Measurements from ENCODE around the gene TMEM178A. TPM values are rescaled to one million over a fixed set of nuclear protein-coding genes. Genes with fewer than 3 reads are reported as not detected.
A peak's percentile ranks its signal among the peaks of the same experiment; 100 is the strongest.

TMEM178A gene
- total and polyA plus RNA-seq, 8 donors, result 0.34 to 5.8 (median 0.80) TPM

DNA sequence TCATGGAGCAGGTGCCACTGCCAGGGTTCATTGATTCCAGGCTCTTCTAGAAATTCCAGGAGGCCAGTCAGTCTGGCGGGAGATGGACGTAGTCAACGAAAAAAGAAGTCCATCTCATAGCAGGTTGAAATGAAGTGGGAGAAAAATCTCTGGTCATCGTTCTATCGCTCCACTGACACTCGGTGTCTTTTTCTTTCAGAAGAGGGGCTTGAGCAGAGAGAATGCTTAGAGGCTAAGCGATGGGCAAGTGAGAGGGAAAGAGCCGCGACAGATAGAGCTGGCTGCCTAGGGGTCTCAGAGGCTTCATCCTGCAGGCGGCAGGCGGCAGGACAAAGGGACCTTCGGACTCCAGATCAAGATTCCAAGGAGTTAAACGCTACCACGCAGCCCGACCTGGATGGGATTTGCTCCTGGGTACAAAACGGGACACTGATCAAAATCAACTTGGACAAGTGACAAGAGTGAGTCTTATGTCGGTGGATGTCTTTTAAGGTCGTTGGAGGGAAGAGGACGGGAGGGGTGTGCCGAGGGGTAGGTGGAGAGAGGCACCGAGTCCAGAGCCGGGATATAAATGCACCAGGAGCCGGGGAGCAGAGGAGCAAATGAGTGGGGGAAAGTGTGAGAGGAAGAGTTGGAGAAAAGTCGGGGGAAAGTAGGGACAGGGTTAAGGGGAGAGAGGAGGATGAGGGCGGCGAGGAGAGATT lies 677 bp upstream of the TMEM178A start:
- intact Hi-C loops (cut with DNase I), result no loop called here
- no peak for TF ChIP-seq CTCF (IDR thresholded peaks at IDR 0.05)
- DNase-seq (no peak), ATAC-seq (no peak), FAIRE-seq (no peak)
- WGBS, 2 donors, result 59 to 64% methylated on average over 24 to 26 of the region's 26 CpGs
- Histone ChIP-seq H3K36me3 (no peaks in the 10 kb centered on the region), H3K27me3 (peaks cover 0 to 12% (median 0%) of the 10 kb centered on the region in 4 donors), H3K4me3 (no peak overlapping the region), H3K9me3 (no peaks in the 10 kb centered on the region), H3K27ac (no peak overlapping the region), H3K4me1 (peaks cover 0 to 5% (median 0%) of the 10 kb centered on the region in 3 donors)

DNA sequence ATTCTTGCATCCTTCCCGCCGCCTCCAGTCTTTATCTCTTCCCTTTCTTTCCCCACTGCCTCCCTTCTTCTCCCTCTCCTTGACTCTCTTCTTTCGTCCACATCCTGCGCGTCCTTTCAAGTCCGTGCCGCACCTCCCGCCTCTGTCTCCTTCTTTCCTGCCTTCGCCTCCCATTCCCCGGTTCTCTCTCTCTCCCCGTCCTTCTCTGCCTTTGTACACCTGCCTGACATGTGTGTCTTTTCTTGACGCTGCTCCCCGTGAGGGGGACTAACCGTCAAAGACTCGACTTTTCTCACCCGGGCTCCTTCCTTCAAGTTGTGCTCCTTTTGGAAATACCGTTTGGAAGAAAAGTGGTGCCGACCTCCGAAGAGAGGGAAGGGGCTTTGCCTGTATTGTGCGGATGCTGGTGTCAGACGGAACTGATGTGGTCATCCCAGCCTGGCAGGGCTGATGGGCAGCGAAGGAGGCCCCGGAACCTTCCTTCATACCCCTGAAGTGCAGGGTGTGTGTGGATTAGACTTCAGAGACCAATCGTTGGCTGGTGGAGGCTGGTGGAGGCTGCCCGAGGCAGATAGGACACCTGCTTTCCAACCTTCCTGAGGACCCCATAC lies 879 bp downstream of the TMEM178A start:
- TF ChIP-seq CTCF (IDR thresholded peaks at IDR 0.05), result no peak
- Histone ChIP-seq H3K27me3 (peaks cover 0 to 12% (median 0%) of the 10 kb centered on the region in 4 donors), H3K4me1 (peaks cover 0 to 5% (median 0%) of the 10 kb centered on the region in 3 donors), H3K36me3 (no peaks in the 10 kb centered on the region), H3K9me3 (no peaks in the 10 kb centered on the region), H3K4me3 (peak overlapping the region; percentile 19 to 66 (median 54)), H3K27ac (no peak overlapping the region)
- FAIRE-seq (no peak), DNase-seq (no peak), ATAC-seq (peak in 3 of 4 donors; percentile 24 to 34 (median 25))
- intact Hi-C loops (cut with DNase I), result no loop called here
- WGBS, 2 donors, result 4% methylated on average over 25 of the region's 25 CpGs

GRCh38 chr2:39667104-39667885 lies 1.6 kb downstream of the TMEM178A start:
- H3K9me3 ChIP-seq, result no peaks in the 10 kb centered on the region
- peak overlapping the region in 1 of 4 donors; percentile 66 for H3K4me3 ChIP-seq
- FAIRE-seq (no peak), ATAC-seq (no peak), DNase-seq (no peak)
- H3K27me3 ChIP-seq, result peaks cover 0 to 12% (median 0%) of the 10 kb centered on the region in 4 donors
- H3K36me3 ChIP-seq, result no peaks in the 10 kb centered on the region
- H3K4me1 ChIP-seq, result peaks cover 0 to 5% (median 0%) of the 10 kb centered on the region in 3 donors
- TF ChIP-seq CTCF (IDR thresholded peaks at IDR 0.05), result no peak
- 45 to 48% methylated on average over 7 of the region's 7 CpGs for WGBS, 2 donors
- intact Hi-C loops (cut with DNase I), result no loop called here
- H3K27ac ChIP-seq, result no peak overlapping the region

- no peak for TF ChIP-seq CTCF (IDR thresholded peaks at IDR 0.05)
- peaks cover 0 to 12% (median 0%) of the 10 kb centered on the region in 4 donors for H3K27me3 ChIP-seq
- intact Hi-C loops (cut with DNase I), result no loop called here
- FAIRE-seq, result no peak
- H3K36me3 ChIP-seq, result no peaks in the 10 kb centered on the region
- H3K4me3 ChIP-seq, result no peak overlapping the region
- peaks cover 0 to 5% (median 0%) of the 10 kb centered on the region in 3 donors for H3K4me1 ChIP-seq
- no peak for ATAC-seq
- no peak for DNase-seq
- no peak overlapping the region for H3K27ac ChIP-seq
- H3K9me3 ChIP-seq, result no peaks in the 10 kb centered on the region
Observed at GRCh38 chr2:39667886-39668276, 2.2 kb downstream of the TMEM178A start.
